Measurements from ENCODE around the gene SRSF8.

- TF ChIP-seq POLR2A (IDR thresholded peaks at IDR 0.05; ENCODE audit: low read length) (no peak), GATA1 (IDR thresholded peaks at IDR 0.05; ENCODE audit: low read depth, low read length) (no peak)
Observed at GRCh38 chr11:95081412-95081811, 14.7 kb downstream of the SRSF8 start.
